CD4-positive, alpha-beta T cell treated with Interleukin-6 at 100 ng/mL for 8 hours (primary cell): Measurements from ENCODE around the gene GCLC.

ENCODE experiments used
- DNase-seq: peaks from one replicate; pipeline ENCODE4 v3.0.0-alpha.2; 2020; ENCODE audit warnings: mixed read lengths, low spot score

Gene GCLC

DNA sequence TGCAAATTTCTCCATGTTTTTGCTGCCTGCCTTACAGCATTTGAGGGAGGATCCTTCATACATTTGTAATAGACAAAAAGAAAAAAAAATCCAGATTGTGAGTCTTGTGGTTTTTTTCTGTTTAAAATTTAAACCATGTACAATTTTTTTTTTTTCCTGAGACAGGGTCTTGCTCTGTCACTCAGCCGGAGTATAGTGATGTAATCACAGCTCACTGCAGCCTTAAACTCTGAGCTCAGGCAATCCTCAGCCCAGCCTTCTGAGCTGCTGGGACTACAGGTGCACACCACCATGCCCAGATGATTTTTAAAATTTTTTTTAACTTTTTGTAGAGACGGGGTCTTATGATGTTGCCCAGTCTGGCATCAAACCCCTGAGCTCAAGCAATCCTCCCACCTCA is 97.0 kb downstream of the GCLC start:
- no peak for DNase-seq
